GM21576 (cell line): ENCODE measurements around the gene PLSCR5.

ENCODE experiments used
- ATAC-seq: cut with Tn5 transposase; IDR thresholded peaks from one replicate; pipeline ENCODE4 v1.9.1; 2021; ENCODE audit warnings: mild to moderate bottlenecking, moderate library complexity; ENCODE audit not compliant: unreplicated experiment

PLSCR5 gene

GRCh38 chr3:146544929-146545528, 60.1 kb downstream of the PLSCR5 start:
- no peak for ATAC-seq

- ATAC-seq: peak; percentile 84
Measured at GRCh38 chr3:146544002-146544928, 60.9 kb downstream of the PLSCR5 start, which contains the start of gene PLSCR1. Gene PLSCR1, minus strand, starts transcription at chr3:146544607. Its CDS starts 8,055 bp downstream, at chr3:146536552.

GRCh38 chr3:146543461-146544001, 61.6 kb downstream of the PLSCR5 start:
- ATAC-seq: peak; percentile 20

- no peak for ATAC-seq
Measured at GRCh38 chr3:146542978-146543377, 62.2 kb downstream of the PLSCR5 start.

GRCh38 chr3:146542179-146542578, 63.0 kb downstream of the PLSCR5 start:
- ATAC-seq: no peak

GRCh38 chr3:146540978-146541377, 64.2 kb downstream of the PLSCR5 start:
- ATAC-seq: no peak

- no peak for ATAC-seq
Measured at GRCh38 chr3:146540236-146540635, 64.9 kb downstream of the PLSCR5 start.

- no peak for ATAC-seq
Measured at GRCh38 chr3:146539315-146539714, 65.8 kb downstream of the PLSCR5 start.

GRCh38 chr3:146537603-146538002, 67.5 kb downstream of the PLSCR5 start:
- ATAC-seq: no peak

- ATAC-seq: no peak
Measured at GRCh38 chr3:146536681-146537080, 68.5 kb downstream of the PLSCR5 start.
